Ishikawa (cell line): ENCODE data around the gene GSTM3.

ENCODE experiments used
- CEBPB ChIP-seq: IDR thresholded peaks from 2 replicates; pipeline ENCODE4 v1.6.1; 2012
- CREB1 ChIP-seq: IDR thresholded peaks from 2 replicates; pipeline ENCODE4 v1.6.1; 2012; ENCODE audit warnings: low read depth
- EP300 ChIP-seq: IDR thresholded peaks from 2 replicates; pipeline ENCODE4 v1.6.1; 2012; ENCODE audit warnings: borderline replicate concordance
- FOXM1 ChIP-seq: IDR thresholded peaks from 2 replicates; pipeline ENCODE4 v1.6.1; 2012; ENCODE audit warnings: low read depth, borderline replicate concordance
- NFIC ChIP-seq: IDR thresholded peaks from 2 replicates; pipeline ENCODE4 v1.6.1; 2012
- RAD21 ChIP-seq: IDR thresholded peaks from 2 replicates; pipeline ENCODE4 v1.6.1; 2012; ENCODE audit warnings: low read depth
- TAF1 ChIP-seq: IDR thresholded peaks from 2 replicates; pipeline ENCODE4 v1.6.1; 2012; ENCODE audit warnings: low read depth, mild to moderate bottlenecking
- YY1 ChIP-seq: IDR thresholded peaks from 2 replicates; pipeline ENCODE4 v1.6.1; 2012; ENCODE audit warnings: low read depth
- ZBTB7A ChIP-seq: IDR thresholded peaks from 2 replicates; pipeline ENCODE4 v1.6.1; 2012; ENCODE audit warnings: low read depth
- TF ChIP-seq, protein P1 (sequence below): IDR thresholded peaks from 2 replicates; pipeline ENCODE4 v1.6.1; 2012
- TF ChIP-seq, protein P2 (sequence below): IDR thresholded peaks from 2 replicates; pipeline ENCODE4 v1.6.1; 2012; ENCODE audit warnings: low read depth, mild to moderate bottlenecking
- TF ChIP-seq, protein P3 (sequence below): IDR thresholded peaks from 2 replicates; pipeline ENCODE4 v1.6.1; 2012

DNA sequence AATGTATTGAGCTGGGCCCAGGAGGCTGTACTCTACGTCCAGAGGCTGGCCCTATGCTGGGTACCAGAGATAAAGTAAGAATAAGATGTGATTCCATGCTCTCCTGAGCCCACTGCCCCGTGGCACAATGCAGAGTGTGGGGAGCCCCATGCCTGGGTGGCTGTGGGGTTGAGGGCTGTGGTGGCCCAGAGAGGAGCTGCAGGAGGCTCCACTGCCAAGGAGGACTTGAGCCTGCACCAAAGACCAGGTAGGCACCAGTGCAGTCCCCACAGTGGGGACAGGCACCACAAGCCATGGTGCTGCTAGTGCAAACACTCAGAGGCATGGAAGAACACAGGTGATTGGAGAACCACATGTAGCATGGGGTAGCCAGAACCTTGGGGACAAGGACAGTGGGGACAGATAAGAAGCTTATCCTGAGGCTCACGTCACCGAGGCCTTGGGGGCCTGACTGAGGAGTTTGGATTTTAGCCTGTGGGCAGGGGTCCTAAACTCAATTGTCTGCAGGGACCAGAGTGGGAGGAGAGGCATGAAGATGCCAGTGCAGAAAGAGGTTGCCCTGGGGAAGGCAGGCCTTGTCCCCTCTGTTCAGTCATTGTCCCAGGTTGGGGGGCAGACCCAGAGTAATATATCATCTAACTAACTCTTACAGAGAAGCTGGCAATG, 44.7 kb upstream of the GSTM3 start:
- TF ChIP-seq CEBPB (no peak), RAD21 (no peak), YY1 (no peak), FOXM1 (no peak), TAF1 (no peak), CREB1 (no peak), EP300 (no peak), ZBTB7A (no peak), NFIC (no peak)
- TF ChIP-seq, protein P1, sequence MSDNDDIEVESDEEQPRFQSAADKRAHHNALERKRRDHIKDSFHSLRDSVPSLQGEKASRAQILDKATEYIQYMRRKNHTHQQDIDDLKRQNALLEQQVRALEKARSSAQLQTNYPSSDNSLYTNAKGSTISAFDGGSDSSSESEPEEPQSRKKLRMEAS: no peak
- TF ChIP-seq, protein P2, sequence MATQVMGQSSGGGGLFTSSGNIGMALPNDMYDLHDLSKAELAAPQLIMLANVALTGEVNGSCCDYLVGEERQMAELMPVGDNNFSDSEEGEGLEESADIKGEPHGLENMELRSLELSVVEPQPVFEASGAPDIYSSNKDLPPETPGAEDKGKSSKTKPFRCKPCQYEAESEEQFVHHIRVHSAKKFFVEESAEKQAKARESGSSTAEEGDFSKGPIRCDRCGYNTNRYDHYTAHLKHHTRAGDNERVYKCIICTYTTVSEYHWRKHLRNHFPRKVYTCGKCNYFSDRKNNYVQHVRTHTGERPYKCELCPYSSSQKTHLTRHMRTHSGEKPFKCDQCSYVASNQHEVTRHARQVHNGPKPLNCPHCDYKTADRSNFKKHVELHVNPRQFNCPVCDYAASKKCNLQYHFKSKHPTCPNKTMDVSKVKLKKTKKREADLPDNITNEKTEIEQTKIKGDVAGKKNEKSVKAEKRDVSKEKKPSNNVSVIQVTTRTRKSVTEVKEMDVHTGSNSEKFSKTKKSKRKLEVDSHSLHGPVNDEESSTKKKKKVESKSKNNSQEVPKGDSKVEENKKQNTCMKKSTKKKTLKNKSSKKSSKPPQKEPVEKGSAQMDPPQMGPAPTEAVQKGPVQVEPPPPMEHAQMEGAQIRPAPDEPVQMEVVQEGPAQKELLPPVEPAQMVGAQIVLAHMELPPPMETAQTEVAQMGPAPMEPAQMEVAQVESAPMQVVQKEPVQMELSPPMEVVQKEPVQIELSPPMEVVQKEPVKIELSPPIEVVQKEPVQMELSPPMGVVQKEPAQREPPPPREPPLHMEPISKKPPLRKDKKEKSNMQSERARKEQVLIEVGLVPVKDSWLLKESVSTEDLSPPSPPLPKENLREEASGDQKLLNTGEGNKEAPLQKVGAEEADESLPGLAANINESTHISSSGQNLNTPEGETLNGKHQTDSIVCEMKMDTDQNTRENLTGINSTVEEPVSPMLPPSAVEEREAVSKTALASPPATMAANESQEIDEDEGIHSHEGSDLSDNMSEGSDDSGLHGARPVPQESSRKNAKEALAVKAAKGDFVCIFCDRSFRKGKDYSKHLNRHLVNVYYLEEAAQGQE: no peak
- TF ChIP-seq, protein P3, sequence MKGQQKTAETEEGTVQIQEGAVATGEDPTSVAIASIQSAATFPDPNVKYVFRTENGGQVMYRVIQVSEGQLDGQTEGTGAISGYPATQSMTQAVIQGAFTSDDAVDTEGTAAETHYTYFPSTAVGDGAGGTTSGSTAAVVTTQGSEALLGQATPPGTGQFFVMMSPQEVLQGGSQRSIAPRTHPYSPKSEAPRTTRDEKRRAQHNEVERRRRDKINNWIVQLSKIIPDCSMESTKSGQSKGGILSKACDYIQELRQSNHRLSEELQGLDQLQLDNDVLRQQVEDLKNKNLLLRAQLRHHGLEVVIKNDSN: no peak
